ENCODE results near the gene LYPD6.

- TF ChIP-seq, protein P1, sequence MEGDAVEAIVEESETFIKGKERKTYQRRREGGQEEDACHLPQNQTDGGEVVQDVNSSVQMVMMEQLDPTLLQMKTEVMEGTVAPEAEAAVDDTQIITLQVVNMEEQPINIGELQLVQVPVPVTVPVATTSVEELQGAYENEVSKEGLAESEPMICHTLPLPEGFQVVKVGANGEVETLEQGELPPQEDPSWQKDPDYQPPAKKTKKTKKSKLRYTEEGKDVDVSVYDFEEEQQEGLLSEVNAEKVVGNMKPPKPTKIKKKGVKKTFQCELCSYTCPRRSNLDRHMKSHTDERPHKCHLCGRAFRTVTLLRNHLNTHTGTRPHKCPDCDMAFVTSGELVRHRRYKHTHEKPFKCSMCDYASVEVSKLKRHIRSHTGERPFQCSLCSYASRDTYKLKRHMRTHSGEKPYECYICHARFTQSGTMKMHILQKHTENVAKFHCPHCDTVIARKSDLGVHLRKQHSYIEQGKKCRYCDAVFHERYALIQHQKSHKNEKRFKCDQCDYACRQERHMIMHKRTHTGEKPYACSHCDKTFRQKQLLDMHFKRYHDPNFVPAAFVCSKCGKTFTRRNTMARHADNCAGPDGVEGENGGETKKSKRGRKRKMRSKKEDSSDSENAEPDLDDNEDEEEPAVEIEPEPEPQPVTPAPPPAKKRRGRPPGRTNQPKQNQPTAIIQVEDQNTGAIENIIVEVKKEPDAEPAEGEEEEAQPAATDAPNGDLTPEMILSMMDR (IDR thresholded peaks at IDR 0.05), result no peak
- no peak for TF ChIP-seq EZH2 (IDR thresholded peaks at IDR 0.05; ENCODE audit: borderline replicate concordance, insufficient read depth, low read depth, low read length, poor library complexity, severe bottlenecking)
Measured at GRCh38 chr2:149458502-149458901, 128.1 kb downstream of the LYPD6 start.
